Right renal pelvis (tissue), 4 donors: Measurements from ENCODE around the gene MSI2. TPM values are rescaled to one million over a fixed set of nuclear protein-coding genes. Genes with fewer than 3 reads are reported as not detected.

Experiments used
- DNase-seq, 4 donors: peaks; one replicate each; pipeline ENCODE4 v3.0.0-alpha.2; 2013; ENCODE audit warnings: low read depth in 4 of 4, low spot score in 3 of 4, missing footprints in 1 of 4
- polyA plus RNA-seq, 4 donors: library from polyadenylated mRNA; unstranded; fragments of 120-200 nt; gene quantifications; one replicate each; pipeline ENCODE4 v1.2.1, GENCODE V29; 2013; ENCODE audit not compliant: insufficient read length in 4 of 4

Gene MSI2
- polyA plus RNA-seq, 4 donors: 87.4 to 99.4 (median 98.4) TPM

DNA sequence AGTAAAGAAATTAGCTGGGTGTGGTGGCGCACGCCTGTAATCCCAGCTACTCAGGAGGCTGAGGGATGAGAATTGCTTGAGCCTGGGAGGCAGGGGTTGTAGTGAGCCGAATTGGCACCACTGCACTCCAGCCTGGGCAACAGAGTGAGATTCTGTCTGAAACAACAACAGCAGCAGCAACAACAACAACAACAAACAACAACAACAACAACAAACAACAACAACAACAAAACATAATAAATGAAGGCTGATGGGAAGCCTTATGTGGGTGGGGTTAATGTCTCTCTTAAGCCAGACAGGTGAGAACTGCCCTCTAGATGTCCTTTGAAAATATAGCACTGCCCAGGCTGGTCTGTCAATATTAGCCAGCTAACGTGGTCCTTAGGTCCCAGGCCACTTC lies 107.3 kb downstream of the MSI2 start:
- no peak for DNase-seq

GRCh38 chr17:57363998-57364643 lies 107.8 kb downstream of the MSI2 start:
- DNase-seq: no peak

- DNase-seq: no peak
Observed at GRCh38 chr17:57365420-57365819, 109.1 kb downstream of the MSI2 start.

- no peak for DNase-seq
Observed at GRCh38 chr17:57366177-57366557, 109.8 kb downstream of the MSI2 start.

DNA sequence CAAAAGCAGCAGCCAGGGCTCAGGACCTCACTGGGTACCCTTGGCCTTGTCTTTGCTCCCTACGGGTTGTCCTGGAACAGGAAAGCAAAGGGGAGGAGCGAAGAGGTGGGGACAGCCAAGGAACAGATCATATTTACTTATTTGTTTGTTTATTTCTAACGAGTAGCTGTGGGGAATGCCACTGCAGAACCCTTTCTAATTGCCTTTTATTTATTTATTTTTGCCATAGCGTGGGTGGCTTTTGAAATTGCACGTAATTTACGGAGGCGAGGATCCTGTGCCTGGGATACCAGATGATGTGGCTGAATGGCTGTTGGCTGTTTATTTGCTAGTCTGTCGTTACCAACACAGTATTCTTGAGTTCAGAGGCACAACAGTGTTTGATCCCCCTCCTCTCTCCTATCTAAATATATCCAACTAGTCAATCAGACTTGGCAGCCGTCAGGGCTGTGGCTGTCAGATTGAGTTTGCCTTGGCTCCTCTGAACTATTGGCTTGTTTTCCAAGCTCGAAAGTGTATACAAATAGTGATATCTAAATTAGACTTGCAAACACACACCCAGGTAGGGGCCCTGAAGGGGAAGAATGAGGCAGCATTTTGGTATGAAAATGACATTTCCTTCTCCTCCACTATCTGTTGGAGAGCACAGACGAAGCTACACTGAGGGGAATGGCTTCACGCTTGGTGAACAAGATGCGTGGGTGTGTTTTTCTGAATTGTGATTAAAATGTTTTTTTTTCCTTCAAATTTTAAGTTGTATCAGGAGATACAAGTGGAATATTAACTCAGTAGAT lies 110.4 kb downstream of the MSI2 start:
- no peak for DNase-seq

DNA sequence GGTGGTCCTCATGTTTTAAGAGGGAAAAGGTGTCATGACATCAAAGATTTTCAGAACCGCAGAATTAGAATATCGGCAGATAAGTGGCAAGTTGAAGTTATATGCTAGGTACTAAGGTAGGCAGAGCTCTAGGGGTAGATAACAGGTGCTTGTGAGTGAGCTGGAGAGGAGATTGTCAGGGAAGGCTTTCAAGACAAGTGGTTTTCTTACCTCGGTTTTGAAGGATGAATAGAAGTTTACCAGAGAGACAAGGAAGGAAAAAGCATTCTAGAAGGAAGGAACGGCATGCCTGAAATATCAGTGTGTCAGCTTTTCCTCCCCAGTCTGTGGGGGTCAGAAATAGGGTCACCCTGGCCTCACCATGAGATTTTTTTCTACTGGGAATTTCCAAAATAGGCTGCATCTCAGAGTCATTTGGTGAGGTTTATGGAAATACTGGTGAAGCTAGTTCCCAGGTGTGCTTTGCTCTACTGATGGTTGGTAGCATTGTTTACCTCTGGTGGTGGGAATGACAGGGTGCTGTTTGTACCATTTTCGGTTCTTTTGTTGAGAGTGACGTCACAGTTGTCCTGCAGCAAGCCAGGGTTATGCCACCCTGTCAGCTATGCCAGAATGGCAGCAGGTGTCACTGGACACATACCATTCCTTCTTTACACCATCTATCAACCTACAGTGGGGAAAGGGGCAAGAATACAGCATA lies 112.5 kb downstream of the MSI2 start:
- DNase-seq: no peak

- no peak for DNase-seq
Observed at GRCh38 chr17:57369509-57369945, 113.2 kb downstream of the MSI2 start.

GRCh38 chr17:57370037-57370581 lies 113.8 kb downstream of the MSI2 start:
- DNase-seq: no peak

DNA sequence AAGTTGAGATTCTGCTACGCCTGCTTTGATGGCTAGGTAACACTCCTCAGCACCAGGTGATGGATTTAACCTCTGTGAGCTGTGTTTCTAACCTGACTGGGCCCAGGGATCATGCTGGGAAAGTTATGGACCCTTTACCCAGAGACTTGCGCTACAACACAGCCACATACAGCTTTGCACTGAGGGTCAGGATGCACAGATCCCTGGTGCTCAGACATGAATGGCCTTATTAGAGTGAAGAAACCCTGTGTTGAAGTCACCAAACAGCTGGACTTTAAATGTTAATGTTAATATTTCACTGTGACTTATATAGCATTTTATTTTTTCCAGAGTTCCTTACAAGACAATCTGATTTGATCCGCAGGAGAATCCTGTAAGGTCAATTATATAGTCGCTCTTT lies 114.3 kb downstream of the MSI2 start:
- no peak for DNase-seq

GRCh38 chr17:57372156-57372555 lies 115.8 kb downstream of the MSI2 start:
- DNase-seq: no peak

- DNase-seq: no peak
Observed at GRCh38 chr17:57373048-57373447, 116.7 kb downstream of the MSI2 start.

DNA sequence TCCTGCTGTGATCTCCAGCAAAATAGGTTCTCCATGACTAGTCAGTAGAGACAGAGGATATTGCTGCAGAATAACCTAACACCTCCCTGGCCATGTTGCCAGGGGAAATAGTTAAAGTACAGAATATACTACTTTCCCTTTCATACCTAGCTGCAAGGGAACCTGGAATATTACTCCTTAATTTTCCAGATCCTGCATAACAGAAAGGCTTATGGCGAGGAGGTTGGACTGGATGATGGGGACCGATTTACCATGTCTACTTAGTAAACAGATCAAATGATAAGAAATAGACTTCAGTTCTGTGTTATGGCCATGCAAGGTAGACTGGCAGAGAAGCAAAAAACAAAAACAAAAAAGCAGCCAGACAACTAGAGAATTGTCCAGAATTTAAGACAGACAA lies 117.4 kb downstream of the MSI2 start:
- no peak for DNase-seq

DNA sequence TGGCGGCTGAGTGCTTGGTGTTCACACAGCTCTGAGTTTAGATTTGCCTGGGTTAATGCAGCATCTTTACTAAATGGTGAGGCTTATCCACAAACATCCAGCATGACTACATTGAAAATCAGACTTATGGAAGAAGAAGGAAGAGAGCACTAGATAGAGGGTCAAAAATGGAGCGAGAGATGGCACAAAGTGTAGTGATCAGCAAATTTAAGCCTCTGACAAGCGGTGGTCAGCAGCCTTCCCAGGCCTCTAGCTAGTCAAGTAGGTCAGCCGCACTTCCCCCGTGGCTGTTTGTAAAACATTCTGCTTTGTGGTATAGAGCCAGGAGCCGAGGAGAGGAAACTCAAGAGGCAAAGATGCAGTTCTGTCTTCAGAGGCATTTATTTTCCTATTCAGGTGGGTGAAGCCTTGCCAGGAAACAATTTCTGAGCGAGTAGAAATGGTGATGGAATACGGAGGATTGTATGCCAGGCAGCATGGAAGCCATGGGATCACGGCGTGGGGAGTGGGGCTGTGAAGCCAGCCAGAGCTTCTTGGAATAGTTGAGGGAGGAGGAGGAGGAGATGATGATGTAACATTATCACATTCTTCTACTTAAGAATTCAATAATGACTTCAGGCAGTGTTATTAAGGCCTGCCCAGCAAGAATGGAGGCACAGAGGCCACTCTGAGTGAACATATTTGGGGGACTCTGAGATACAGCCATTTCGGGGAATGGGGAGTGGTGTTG lies 118.9 kb downstream of the MSI2 start:
- DNase-seq: no peak

GRCh38 chr17:57375770-57376225 lies 119.5 kb downstream of the MSI2 start:
- DNase-seq: no peak

- DNase-seq: no peak
Observed at GRCh38 chr17:57377094-57377493, 120.8 kb downstream of the MSI2 start.

- no peak for DNase-seq
Observed at GRCh38 chr17:57379237-57379894, 123.0 kb downstream of the MSI2 start.

GRCh38 chr17:57379895-57380434 lies 123.6 kb downstream of the MSI2 start:
- no peak for DNase-seq

- DNase-seq: no peak
Observed at GRCh38 chr17:57381498-57381897, 125.2 kb downstream of the MSI2 start.

GRCh38 chr17:57384219-57384618 lies 127.9 kb downstream of the MSI2 start:
- no peak for DNase-seq

DNA sequence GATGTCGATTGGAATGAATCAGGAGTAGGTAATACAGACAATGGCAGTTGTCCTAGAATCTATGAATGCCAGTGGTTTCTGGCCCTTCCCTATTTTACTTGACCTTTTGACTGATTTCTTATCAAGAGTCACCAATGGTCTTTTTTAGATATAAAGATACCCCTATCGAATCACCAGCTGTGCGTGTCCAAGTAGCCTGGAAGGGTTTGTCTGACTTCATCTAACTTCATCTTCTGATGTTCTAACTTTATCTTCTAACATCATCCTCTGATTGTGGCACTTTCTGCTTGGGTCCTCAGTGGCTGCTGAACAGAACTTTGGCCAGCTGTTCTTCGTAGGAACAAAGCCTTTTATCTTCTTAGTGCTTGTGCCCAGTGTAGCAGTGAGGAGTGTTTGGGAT lies 129.7 kb downstream of the MSI2 start:
- no peak for DNase-seq
